ENCODE results near the gene CYP27A1.

Gene CYP27A1

DNA sequence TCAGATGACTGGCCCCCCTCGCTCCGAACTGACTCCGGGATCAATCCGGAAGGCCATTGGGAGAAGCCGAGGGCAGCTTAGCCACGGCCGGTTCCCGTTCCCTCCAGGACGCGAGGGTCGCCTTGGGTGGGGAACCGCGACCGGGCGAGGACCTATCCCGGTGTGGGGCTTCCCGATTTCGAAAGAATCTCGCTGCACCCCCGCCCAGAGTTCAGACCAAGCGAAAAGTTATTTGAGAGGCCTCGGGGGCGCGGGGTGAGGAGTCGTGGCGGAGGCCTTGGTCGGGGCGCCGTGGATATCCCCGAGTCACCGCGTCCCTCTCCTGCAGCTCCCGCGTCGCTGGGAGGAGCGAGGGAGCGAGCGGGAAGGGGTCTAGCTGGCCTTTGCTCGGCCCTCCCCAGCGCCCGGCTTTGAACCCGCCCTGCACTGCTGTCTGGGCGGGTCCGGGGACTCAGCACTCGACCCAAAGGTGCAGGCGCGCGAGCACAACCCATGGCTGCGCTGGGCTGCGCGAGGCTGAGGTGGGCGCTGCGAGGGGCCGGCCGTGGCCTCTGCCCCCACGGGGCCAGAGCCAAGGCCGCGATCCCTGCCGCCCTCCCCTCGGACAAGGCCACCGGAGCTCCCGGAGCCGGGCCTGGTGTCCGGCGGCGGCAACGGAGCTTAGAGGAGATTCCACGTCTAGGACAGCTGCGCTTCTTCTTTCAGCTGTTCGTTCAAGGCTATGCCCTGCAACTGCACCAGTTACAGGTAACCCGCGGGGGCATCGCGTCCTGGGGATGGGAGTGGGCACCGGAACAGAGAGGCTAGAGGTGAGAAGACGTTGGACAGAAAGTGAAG, at the start of gene CYP27A1:
Gene CYP27A1, plus strand, starts transcription at position 457 of the 837 bp plus-strand sequence. Its CDS starts 36 bp downstream, at position 493.
- Histone ChIP-seq H3K4me3 (ENCODE audit: low read depth in 1 of 2, low read length in 2 of 2) (peak within 1 kb of the TSS; percentile 74 to 92), H3K27ac (ENCODE audit: low read length) (peak within 1 kb of the TSS; percentile 79), H3K27me3 (ENCODE audit: low read depth, low read length) (no peaks in the 10 kb centered on the region), H3K9me3 (ENCODE audit: control insufficient read depth in 1 of 2, low read length in 2 of 2) (no peaks in the 10 kb centered on the region), H3K4me1 (ENCODE audit: control insufficient read depth in 1 of 2, insufficient read depth in 2 of 2, low read length in 2 of 2) (peaks cover 0 to 8% of the 10 kb centered on the region in 2 donors), H3K36me3 (ENCODE audit: control insufficient read depth in 1 of 2, insufficient read depth in 2 of 2, low read length in 2 of 2) (no peaks in the 10 kb centered on the region)

- peaks cover 1 to 9% of the 10 kb centered on the region in 2 donors for H3K36me3 ChIP-seq (ENCODE audit: control insufficient read depth in 1 of 2, insufficient read depth in 2 of 2, low read length in 2 of 2)
- H3K4me3 ChIP-seq (ENCODE audit: low read depth in 1 of 2, low read length in 2 of 2), result no peak overlapping the region
- no peaks in the 10 kb centered on the region for H3K27me3 ChIP-seq (ENCODE audit: low read depth, low read length)
- peaks cover 0 to 13% of the 10 kb centered on the region in 2 donors for H3K4me1 ChIP-seq (ENCODE audit: control insufficient read depth in 1 of 2, insufficient read depth in 2 of 2, low read length in 2 of 2)
- no peak overlapping the region for H3K27ac ChIP-seq (ENCODE audit: low read length)
- no peaks in the 10 kb centered on the region for H3K9me3 ChIP-seq (ENCODE audit: control insufficient read depth in 1 of 2, low read length in 2 of 2)
Observed at GRCh38 chr2:218732761-218733158, 49.2 kb upstream of the CYP27A1 start.

GRCh38 chr2:218733171-218734021, 48.6 kb upstream of the CYP27A1 start:
- H3K4me3 ChIP-seq (ENCODE audit: low read depth in 1 of 2, low read length in 2 of 2), result no peak overlapping the region
- no peaks in the 10 kb centered on the region for H3K27me3 ChIP-seq (ENCODE audit: low read depth, low read length)
- no peak overlapping the region for H3K27ac ChIP-seq (ENCODE audit: low read length)
- H3K36me3 ChIP-seq (ENCODE audit: control insufficient read depth in 1 of 2, insufficient read depth in 2 of 2, low read length in 2 of 2), result peaks cover 7 to 14% of the 10 kb centered on the region in 2 donors
- H3K9me3 ChIP-seq (ENCODE audit: control insufficient read depth in 1 of 2, low read length in 2 of 2), result no peaks in the 10 kb centered on the region
- H3K4me1 ChIP-seq (ENCODE audit: control insufficient read depth in 1 of 2, insufficient read depth in 2 of 2, low read length in 2 of 2), result peaks cover 0 to 13% of the 10 kb centered on the region in 2 donors

- no peak overlapping the region for H3K27ac ChIP-seq (ENCODE audit: low read length)
- peaks cover 0 to 13% of the 10 kb centered on the region in 2 donors for H3K4me1 ChIP-seq (ENCODE audit: control insufficient read depth in 1 of 2, insufficient read depth in 2 of 2, low read length in 2 of 2)
- no peak overlapping the region for H3K4me3 ChIP-seq (ENCODE audit: low read depth in 1 of 2, low read length in 2 of 2)
- H3K9me3 ChIP-seq (ENCODE audit: control insufficient read depth in 1 of 2, low read length in 2 of 2), result no peaks in the 10 kb centered on the region
- no peaks in the 10 kb centered on the region for H3K27me3 ChIP-seq (ENCODE audit: low read depth, low read length)
- H3K36me3 ChIP-seq (ENCODE audit: control insufficient read depth in 1 of 2, insufficient read depth in 2 of 2, low read length in 2 of 2), result peaks cover 17 to 22% of the 10 kb centered on the region in 2 donors
Observed at GRCh38 chr2:218734190-218734975, 47.6 kb upstream of the CYP27A1 start.

GRCh38 chr2:218736531-218736930, 45.4 kb upstream of the CYP27A1 start:
- no peaks in the 10 kb centered on the region for H3K9me3 ChIP-seq (ENCODE audit: control insufficient read depth in 1 of 2, low read length in 2 of 2)
- H3K27ac ChIP-seq (ENCODE audit: low read length), result no peak overlapping the region
- H3K4me1 ChIP-seq (ENCODE audit: control insufficient read depth in 1 of 2, insufficient read depth in 2 of 2, low read length in 2 of 2), result peaks cover 0 to 13% of the 10 kb centered on the region in 2 donors
- H3K36me3 ChIP-seq (ENCODE audit: control insufficient read depth in 1 of 2, insufficient read depth in 2 of 2, low read length in 2 of 2), result peaks cover 27 to 40% of the 10 kb centered on the region in 2 donors
- no peak overlapping the region for H3K4me3 ChIP-seq (ENCODE audit: low read depth in 1 of 2, low read length in 2 of 2)
- no peaks in the 10 kb centered on the region for H3K27me3 ChIP-seq (ENCODE audit: low read depth, low read length)

GRCh38 chr2:218743068-218743467, 38.9 kb upstream of the CYP27A1 start:
- H3K27ac ChIP-seq (ENCODE audit: low read length), result no peak overlapping the region
- H3K4me1 ChIP-seq (ENCODE audit: control insufficient read depth in 1 of 2, insufficient read depth in 2 of 2, low read length in 2 of 2), result peaks cover 0 to 3% of the 10 kb centered on the region in 2 donors
- H3K4me3 ChIP-seq (ENCODE audit: low read depth in 1 of 2, low read length in 2 of 2), result no peak overlapping the region
- H3K36me3 ChIP-seq (ENCODE audit: control insufficient read depth in 1 of 2, insufficient read depth in 2 of 2, low read length in 2 of 2), result peaks cover 42 to 58% of the 10 kb centered on the region in 2 donors
- H3K27me3 ChIP-seq (ENCODE audit: low read depth, low read length), result no peaks in the 10 kb centered on the region
- H3K9me3 ChIP-seq (ENCODE audit: control insufficient read depth in 1 of 2, low read length in 2 of 2), result no peaks in the 10 kb centered on the region

DNA sequence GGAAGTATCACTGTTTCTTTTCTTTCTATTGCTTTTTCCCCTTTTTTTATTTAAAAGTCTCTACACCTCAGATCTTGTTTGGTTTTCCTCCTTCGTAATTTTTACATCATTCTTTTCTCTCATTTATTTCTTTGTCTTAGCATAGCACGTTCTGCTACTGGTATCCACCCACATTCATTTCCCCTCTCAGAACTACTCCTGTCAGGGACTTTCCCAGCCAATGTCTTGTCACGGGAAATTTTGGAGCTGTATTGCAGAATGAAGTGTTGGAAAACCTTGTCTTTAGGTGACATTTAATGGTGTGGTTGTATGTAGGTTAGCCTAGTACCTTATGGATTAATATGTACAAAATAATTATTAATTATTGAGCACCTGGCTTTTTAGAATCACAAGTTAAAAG, 37.3 kb upstream of the CYP27A1 start:
- Histone ChIP-seq H3K4me3 (ENCODE audit: low read depth in 1 of 2, low read length in 2 of 2) (no peak overlapping the region), H3K27me3 (ENCODE audit: low read depth, low read length) (no peaks in the 10 kb centered on the region), H3K9me3 (ENCODE audit: control insufficient read depth in 1 of 2, low read length in 2 of 2) (no peaks in the 10 kb centered on the region), H3K36me3 (ENCODE audit: control insufficient read depth in 1 of 2, insufficient read depth in 2 of 2, low read length in 2 of 2) (peaks cover 36 to 60% of the 10 kb centered on the region in 2 donors), H3K4me1 (ENCODE audit: control insufficient read depth in 1 of 2, insufficient read depth in 2 of 2, low read length in 2 of 2) (peaks cover 0 to 3% of the 10 kb centered on the region in 2 donors), H3K27ac (ENCODE audit: low read length) (no peak overlapping the region)

GRCh38 chr2:218745160-218745558, 36.8 kb upstream of the CYP27A1 start:
- Histone ChIP-seq H3K9me3 (ENCODE audit: control insufficient read depth in 1 of 2, low read length in 2 of 2) (no peaks in the 10 kb centered on the region), H3K27me3 (ENCODE audit: low read depth, low read length) (no peaks in the 10 kb centered on the region), H3K27ac (ENCODE audit: low read length) (peak overlapping the region; percentile 18), H3K4me1 (ENCODE audit: control insufficient read depth in 1 of 2, insufficient read depth in 2 of 2, low read length in 2 of 2) (peaks cover 0 to 3% of the 10 kb centered on the region in 2 donors), H3K4me3 (ENCODE audit: low read depth in 1 of 2, low read length in 2 of 2) (no peak overlapping the region), H3K36me3 (ENCODE audit: control insufficient read depth in 1 of 2, insufficient read depth in 2 of 2, low read length in 2 of 2) (peaks cover 37 to 61% of the 10 kb centered on the region in 2 donors)

GRCh38 chr2:218745559-218746469, 36.1 kb upstream of the CYP27A1 start:
- Histone ChIP-seq H3K27ac (ENCODE audit: low read length) (peak overlapping the region; percentile 18), H3K4me1 (ENCODE audit: control insufficient read depth in 1 of 2, insufficient read depth in 2 of 2, low read length in 2 of 2) (peaks cover 0 to 3% of the 10 kb centered on the region in 2 donors), H3K4me3 (ENCODE audit: low read depth in 1 of 2, low read length in 2 of 2) (no peak overlapping the region), H3K36me3 (ENCODE audit: control insufficient read depth in 1 of 2, insufficient read depth in 2 of 2, low read length in 2 of 2) (peaks cover 35 to 61% of the 10 kb centered on the region in 2 donors), H3K9me3 (ENCODE audit: control insufficient read depth in 1 of 2, low read length in 2 of 2) (no peaks in the 10 kb centered on the region), H3K27me3 (ENCODE audit: low read depth, low read length) (no peaks in the 10 kb centered on the region)

DNA sequence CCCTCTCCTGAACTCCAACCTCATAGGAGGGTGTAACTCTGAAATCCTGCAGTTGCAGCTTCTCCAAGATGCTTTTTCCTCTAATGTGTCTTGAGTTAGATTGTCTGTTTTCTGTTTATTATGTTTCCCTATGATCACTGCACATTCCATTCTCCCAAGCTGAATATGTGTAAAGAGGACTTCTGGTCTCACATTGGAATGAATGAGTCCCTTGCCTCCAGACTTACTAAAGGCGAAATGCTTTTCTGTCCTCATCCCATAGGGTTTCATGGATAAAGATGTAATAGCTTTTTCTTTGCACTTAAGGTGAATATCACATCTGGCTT, 35.5 kb upstream of the CYP27A1 start:
- no peak overlapping the region for H3K27ac ChIP-seq (ENCODE audit: low read length)
- peaks cover 0 to 3% of the 10 kb centered on the region in 2 donors for H3K4me1 ChIP-seq (ENCODE audit: control insufficient read depth in 1 of 2, insufficient read depth in 2 of 2, low read length in 2 of 2)
- no peaks in the 10 kb centered on the region for H3K27me3 ChIP-seq (ENCODE audit: low read depth, low read length)
- H3K36me3 ChIP-seq (ENCODE audit: control insufficient read depth in 1 of 2, insufficient read depth in 2 of 2, low read length in 2 of 2), result peaks cover 35 to 61% of the 10 kb centered on the region in 2 donors
- H3K9me3 ChIP-seq (ENCODE audit: control insufficient read depth in 1 of 2, low read length in 2 of 2), result no peaks in the 10 kb centered on the region
- no peak overlapping the region for H3K4me3 ChIP-seq (ENCODE audit: low read depth in 1 of 2, low read length in 2 of 2)
